ENCODE measurements around the gene NPBWR2. TPM values are rescaled to one million over a fixed set of nuclear protein-coding genes. Genes with fewer than 3 reads are reported as not detected.
A peak's percentile ranks its signal among the peaks of the same experiment; 100 is the strongest.

The NPBWR2 gene
- total RNA-seq, 4 donors from 2014 or later, result not detected

GRCh38 chr20:64080013-64080812 lies 27.2 kb downstream of the NPBWR2 start, which contains the start of gene OPRL1:
OPRL1 (plus strand) TSS chr20:64080082; CDS start chr20:64092721, 12,639 bp downstream.
- Histone ChIP-seq H3K4me1 (peaks cover 5 to 16% of the 10 kb centered on the region in 2 donors), H3K4me3 (peak within 1 kb of the TSS; percentile 45 to 50), H3K9me3 (no peaks in the 10 kb centered on the region), H3K36me3 (no peaks in the 10 kb centered on the region), H3K27ac (peak within 1 kb of the TSS; percentile 70), H3K27me3 (peaks cover 0 to 24% of the 10 kb centered on the region in 2 donors)
- DNase-seq, result no peak
- TF ChIP-seq POLR2A (IDR thresholded peaks at IDR 0.05) (no peak), CTCF (IDR thresholded peaks at IDR 0.05) (no peak)
- intact Hi-C loops (cut with DNase I; ENCODE audit: low total_unique reads), result no loop called here

GRCh38 chr20:64079273-64080012 lies 27.9 kb downstream of the NPBWR2 start, which contains the start of gene RGS19:
RGS19 (minus strand) TSS chr20:64079518; CDS start chr20:64076886, 2,632 bp downstream.
- intact Hi-C loops (cut with DNase I; ENCODE audit: low total_unique reads), result no loop called here
- H3K4me1 ChIP-seq, result peaks cover 5 to 16% of the 10 kb centered on the region in 2 donors
- peak in 1 of 2 donors; percentile 56 for DNase-seq
- no peak for TF ChIP-seq POLR2A (IDR thresholded peaks at IDR 0.05)
- no peaks in the 10 kb centered on the region for H3K9me3 ChIP-seq
- H3K4me3 ChIP-seq, result peak within 1 kb of the TSS; percentile 45 to 50
- peak within 1 kb of the TSS; percentile 70 for H3K27ac ChIP-seq
- H3K27me3 ChIP-seq, result peaks cover 0 to 24% of the 10 kb centered on the region in 2 donors
- H3K36me3 ChIP-seq, result no peaks in the 10 kb centered on the region

GRCh38 chr20:64078934-64079272 lies 28.5 kb downstream of the NPBWR2 start:
- intact Hi-C loops (cut with DNase I; ENCODE audit: low total_unique reads), result no loop called here

GRCh38 chr20:64077876-64078551 lies 29.4 kb downstream of the NPBWR2 start:
- intact Hi-C loops (cut with DNase I; ENCODE audit: low total_unique reads), result no loop called here
- H3K27ac ChIP-seq, result no peak overlapping the region
- H3K9me3 ChIP-seq, result no peaks in the 10 kb centered on the region
- no peak for DNase-seq
- H3K36me3 ChIP-seq, result no peaks in the 10 kb centered on the region
- H3K4me1 ChIP-seq, result peaks cover 5 to 10% of the 10 kb centered on the region in 2 donors
- TF ChIP-seq CTCF (IDR thresholded peaks at IDR 0.05) (no peak), POLR2A (IDR thresholded peaks at IDR 0.05) (no peak)
- peaks cover 0 to 17% of the 10 kb centered on the region in 2 donors for H3K27me3 ChIP-seq
- H3K4me3 ChIP-seq, result no peak overlapping the region

More at GRCh38 chr20:64078934-64079272, 28.5 kb downstream of the NPBWR2 start:
- no peak for DNase-seq
- peak overlapping the region; percentile 45 to 50 for H3K4me3 ChIP-seq
- H3K27ac ChIP-seq, result peak overlapping the region in 1 of 2 donors; percentile 70
- no peak for TF ChIP-seq CTCF (IDR thresholded peaks at IDR 0.05)
- no peak for TF ChIP-seq POLR2A (IDR thresholded peaks at IDR 0.05)
- H3K27me3 ChIP-seq, result peaks cover 0 to 21% of the 10 kb centered on the region in 2 donors
- no peaks in the 10 kb centered on the region for H3K36me3 ChIP-seq
- H3K9me3 ChIP-seq, result no peaks in the 10 kb centered on the region
- peaks cover 5 to 12% of the 10 kb centered on the region in 2 donors for H3K4me1 ChIP-seq

GRCh38 chr20:64077541-64077875 lies 29.9 kb downstream of the NPBWR2 start:
- intact Hi-C loops (cut with DNase I; ENCODE audit: low total_unique reads), result no loop called here
- TF ChIP-seq CTCF (IDR thresholded peaks at IDR 0.05) (no peak), POLR2A (IDR thresholded peaks at IDR 0.05) (no peak)
- Histone ChIP-seq H3K27ac (no peak overlapping the region), H3K27me3 (peaks cover 0 to 17% of the 10 kb centered on the region in 2 donors), H3K4me1 (peaks cover 5 to 10% of the 10 kb centered on the region in 2 donors), H3K9me3 (no peaks in the 10 kb centered on the region), H3K4me3 (no peak overlapping the region), H3K36me3 (no peaks in the 10 kb centered on the region)
- DNase-seq, result no peak
